ENCODE results near the gene CARD11.

GRCh38 chr7:2926896-2927405 lies 116.7 kb downstream of the CARD11 start:
- TF ChIP-seq CTCF (IDR thresholded peaks at IDR 0.05; ENCODE audit: insufficient read depth, low read length), result no peak
- no peak for TF ChIP-seq POLR2AphosphoS5 (IDR thresholded peaks at IDR 0.05; ENCODE audit: low read depth)

Measured in HL-60 (cell line).